Astrocyte of the spinal cord (primary cell): ENCODE data around the gene ARFGEF3.

Experiments
- DNase-seq: peaks from one replicate; pipeline ENCODE4 v3.0.0; 2011; ENCODE audit warnings: low read depth, low spot score
- H3K4me3 ChIP-seq: 2 replicates; pipeline ENCODE4 v1.5.1; 2011; ENCODE audit warnings: low read depth, mild to moderate bottlenecking, low read length, moderate library complexity
- in situ Hi-C: cut with HindIII; loops from 2 replicates; pipeline ENCODE4 v1.10.0; 2017; ENCODE audit warnings: low sequenced_read_pairs
- TF ChIP-seq, protein P1 (sequence below): IDR thresholded peaks from 2 replicates; pipeline ENCODE4 v1.5.1; 2012; ENCODE audit warnings: low read depth, mild to moderate bottlenecking, low read length, inconsistent platforms

Gene ARFGEF3

DNA sequence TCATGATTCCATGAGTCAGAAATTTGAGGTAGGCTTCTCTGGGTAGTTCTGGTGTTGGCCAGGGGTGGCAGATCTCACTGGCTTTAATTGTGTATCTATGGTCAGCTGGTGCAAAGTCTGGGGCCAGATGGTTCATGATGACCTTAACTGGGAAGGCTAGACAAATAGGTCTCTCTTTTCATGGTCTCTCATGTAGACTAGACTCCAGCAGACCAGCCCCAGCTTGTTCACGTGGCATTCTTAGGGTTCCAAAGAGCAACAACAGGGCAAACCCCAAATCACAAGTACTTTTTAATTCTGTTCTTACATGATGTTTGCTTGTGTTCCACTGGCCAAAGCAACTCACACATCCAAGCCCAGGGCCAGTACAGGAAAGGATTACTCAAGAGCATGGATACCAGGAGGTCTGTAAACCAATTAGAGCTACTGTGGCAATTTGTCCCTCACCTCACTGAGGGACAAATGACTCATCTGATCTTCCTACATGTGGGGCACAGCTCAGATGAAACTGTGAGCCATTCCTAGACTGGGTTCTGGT is 136.1 kb downstream of the ARFGEF3 start:
- DNase-seq: peak; percentile 18
- in situ Hi-C loops: no loop called here
- no peak overlapping the region for H3K4me3 ChIP-seq
- TF ChIP-seq, protein P1, sequence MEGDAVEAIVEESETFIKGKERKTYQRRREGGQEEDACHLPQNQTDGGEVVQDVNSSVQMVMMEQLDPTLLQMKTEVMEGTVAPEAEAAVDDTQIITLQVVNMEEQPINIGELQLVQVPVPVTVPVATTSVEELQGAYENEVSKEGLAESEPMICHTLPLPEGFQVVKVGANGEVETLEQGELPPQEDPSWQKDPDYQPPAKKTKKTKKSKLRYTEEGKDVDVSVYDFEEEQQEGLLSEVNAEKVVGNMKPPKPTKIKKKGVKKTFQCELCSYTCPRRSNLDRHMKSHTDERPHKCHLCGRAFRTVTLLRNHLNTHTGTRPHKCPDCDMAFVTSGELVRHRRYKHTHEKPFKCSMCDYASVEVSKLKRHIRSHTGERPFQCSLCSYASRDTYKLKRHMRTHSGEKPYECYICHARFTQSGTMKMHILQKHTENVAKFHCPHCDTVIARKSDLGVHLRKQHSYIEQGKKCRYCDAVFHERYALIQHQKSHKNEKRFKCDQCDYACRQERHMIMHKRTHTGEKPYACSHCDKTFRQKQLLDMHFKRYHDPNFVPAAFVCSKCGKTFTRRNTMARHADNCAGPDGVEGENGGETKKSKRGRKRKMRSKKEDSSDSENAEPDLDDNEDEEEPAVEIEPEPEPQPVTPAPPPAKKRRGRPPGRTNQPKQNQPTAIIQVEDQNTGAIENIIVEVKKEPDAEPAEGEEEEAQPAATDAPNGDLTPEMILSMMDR: peak; percentile 5

DNA sequence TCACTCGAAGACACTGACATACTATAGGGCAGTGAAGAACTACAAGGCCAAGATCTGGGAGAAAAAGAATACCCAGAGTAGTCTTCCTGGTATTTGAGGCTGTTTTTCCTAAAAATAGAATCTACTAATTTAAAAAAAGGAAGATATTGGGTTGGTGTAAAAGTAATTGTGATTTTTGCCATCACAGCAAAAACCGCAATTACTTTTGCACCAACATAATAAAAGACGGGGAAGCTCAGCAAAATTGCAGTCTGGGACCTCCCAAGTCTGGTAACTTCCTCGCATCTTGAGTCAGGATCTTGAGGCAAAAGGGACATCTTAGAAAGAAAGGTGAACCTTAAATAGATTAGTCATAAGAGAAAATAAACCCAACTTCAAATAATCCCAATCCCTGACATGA is 138.7 kb downstream of the ARFGEF3 start:
- TF ChIP-seq, protein P1: no peak
- no peak overlapping the region for H3K4me3 ChIP-seq
- in situ Hi-C loops: no loop called here
- DNase-seq: no peak

DNA sequence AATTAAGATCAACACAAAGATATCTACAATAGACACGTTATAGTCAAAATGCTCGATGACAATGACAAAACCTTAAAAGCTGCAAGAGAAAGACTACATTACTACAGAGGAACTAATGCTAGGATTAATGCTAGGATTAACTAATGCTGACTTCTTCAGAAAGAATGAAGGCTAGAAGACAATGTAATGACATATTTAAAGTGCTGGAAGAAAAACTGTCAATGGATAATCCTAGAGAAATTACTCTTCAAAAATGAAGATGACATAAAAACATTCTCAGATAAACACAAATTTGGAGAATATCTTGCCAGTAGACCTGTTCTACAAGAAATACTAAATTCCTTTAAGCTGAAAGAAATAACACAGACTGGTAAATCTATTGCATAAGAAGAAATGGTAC is 140.8 kb downstream of the ARFGEF3 start:
- TF ChIP-seq, protein P1: no peak
- in situ Hi-C loops: no loop called here
- H3K4me3 ChIP-seq: no peak overlapping the region
- no peak for DNase-seq

DNA sequence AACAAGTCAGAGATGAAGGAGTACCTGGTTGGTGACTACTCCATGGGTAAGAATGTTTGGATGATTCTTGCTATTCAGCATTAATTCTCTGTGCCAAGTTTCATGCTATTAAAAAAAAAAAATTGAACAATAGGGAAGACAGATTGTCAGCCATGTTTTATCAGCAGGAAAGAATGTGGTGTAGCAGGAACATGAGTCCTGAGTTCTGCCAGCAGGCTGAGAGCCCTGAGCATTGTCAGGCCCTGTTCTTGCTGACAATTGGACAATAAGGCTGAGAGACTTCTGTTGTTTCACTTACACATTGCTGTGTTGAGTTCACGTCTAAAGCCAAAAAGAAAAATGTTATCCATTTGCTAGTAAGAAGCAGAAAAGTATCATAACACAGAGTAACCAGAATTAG is 145.6 kb downstream of the ARFGEF3 start:
- no peak for DNase-seq
- in situ Hi-C loops: no loop called here
- H3K4me3 ChIP-seq: no peak overlapping the region
- TF ChIP-seq, protein P1: no peak

DNA sequence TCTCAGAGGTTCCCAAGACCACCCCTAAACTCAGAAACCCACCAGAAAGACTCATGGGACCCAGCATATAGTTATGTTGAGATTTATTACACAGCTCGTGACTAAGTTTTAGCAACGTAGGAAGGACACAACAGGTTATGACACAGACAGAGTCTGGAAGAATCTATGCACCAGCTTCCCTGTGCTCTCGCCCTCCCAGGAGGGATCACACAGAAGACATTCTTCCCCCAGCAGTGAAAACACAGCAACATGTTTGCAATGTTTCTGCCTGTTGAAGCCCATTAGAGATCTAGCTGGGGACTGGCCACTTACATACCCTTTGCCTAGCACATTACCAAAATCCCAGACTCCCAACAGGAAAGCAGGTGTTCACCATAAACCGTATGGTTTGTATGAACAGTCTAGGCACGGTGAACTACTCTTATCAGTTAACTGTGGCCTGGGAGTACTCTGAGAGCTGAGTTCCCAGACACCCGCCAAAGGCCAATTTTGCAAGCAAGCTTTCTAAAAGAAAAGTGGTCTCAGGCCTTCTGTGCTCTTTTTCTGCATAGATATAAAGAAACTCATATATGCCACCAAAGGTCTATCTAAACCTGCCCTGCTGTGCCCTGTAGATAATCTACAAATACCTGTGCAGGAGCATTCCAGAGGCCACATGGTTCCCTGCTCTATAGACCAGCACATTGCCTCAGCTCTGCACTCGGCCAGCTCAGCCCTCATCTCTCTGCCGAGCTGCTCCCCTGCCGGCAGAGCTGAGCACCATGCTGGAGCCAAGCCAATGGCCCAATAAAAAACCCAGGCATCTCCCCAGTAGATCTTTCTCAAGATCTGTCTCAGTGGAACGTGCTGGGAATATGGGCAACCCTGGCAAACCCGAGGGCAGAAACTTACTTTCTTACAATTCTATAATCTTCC is 146.3 kb downstream of the ARFGEF3 start:
- peak; percentile 50 for DNase-seq
- no peak overlapping the region for H3K4me3 ChIP-seq
- in situ Hi-C loops: no loop called here
- TF ChIP-seq, protein P1: peak; percentile 45

DNA sequence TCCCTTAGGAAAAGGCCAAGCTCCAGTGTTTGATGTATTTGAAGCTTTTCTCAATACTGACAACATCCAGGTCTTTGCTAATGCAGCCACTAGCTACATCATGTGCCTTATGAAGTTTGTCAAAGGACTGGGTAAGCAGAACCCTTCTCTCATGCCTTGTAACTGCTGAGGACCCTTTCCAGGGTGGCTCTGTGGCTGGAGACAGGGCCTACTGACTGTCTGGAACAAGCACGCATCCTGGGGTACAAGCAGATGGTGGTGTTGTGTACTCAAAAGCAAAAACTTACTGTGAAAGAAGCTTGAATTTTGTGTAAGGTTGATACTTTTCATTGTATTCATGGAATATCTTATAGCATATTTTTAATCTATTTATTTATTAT is 147.0 kb downstream of the ARFGEF3 start:
- TF ChIP-seq, protein P1: no peak
- H3K4me3 ChIP-seq: no peak overlapping the region
- DNase-seq: no peak
- in situ Hi-C loops: no loop called here
